ENCODE measurements around the gene KRT1.

GRCh38 chr12:52662918-52663229 is 17.3 kb downstream of the KRT1 start:
- TF ChIP-seq CTCF (IDR thresholded peaks at IDR 0.05) = no peak
- TF ChIP-seq POLR2A (IDR thresholded peaks at IDR 0.05) = no peak
